ENCODE data around the gene FKRP. TPM values are rescaled to one million over a fixed set of nuclear protein-coding genes. Genes with fewer than 3 reads are reported as not detected.

The FKRP gene
- total RNA-seq, 1 experiment from 2014 or later, result 24.1 TPM

DNA sequence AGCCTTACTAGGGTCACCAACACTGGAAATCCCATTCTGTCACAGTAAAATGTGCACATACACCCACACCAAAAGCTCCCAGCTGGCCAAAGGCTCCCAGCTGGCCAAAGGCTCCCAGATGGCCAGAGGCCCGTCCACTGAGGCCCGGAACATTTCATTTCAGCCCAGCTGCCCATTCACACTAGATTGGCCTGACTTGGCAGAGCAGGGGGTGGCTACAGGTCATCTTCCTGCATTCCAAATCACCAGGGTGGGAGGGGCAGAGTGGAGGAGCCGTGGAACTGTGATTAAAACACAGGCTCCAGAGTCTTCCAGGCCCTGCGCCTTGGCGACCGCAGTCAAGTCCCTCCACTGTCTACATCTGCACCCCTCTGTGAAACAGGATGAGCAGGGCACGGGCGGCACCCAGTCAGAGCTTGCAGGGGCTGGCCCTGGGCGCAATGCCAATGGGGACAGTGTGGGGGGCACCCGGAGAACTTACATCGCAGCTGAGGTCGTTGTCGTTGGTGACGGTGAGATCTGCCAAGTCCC lies 18.8 kb upstream of the FKRP start (continued):
- TF ChIP-seq ZBTB43 (CRISPR knock-in tag; IDR thresholded peaks at IDR 0.05), result no peak
- TF ChIP-seq USF2 (CRISPR knock-in tag; IDR thresholded peaks at IDR 0.05), result no peak
- TF ChIP-seq ZNF219 (CRISPR knock-in tag; IDR thresholded peaks at IDR 0.05; ENCODE audit: borderline replicate concordance), result no peak

DNA sequence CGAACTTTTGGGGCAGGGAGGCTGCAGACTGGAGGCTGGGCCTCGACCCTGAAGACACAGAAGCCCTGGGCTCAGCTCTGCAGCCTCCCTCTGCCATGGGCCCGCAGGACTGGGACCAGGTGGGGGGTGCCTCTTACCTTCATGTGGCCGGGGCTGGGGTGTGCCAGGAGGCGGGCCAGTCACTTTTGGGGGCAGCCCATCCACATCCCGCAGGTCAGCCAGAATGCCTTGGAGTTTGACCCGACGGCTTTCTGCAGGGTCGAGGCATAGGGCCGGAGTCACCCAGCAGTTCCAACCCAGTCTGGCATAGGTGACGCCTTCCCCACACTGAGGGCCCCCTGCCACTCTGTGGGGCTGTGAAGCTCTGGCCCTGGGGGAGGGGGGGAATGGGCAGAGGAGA lies 18.1 kb upstream of the FKRP start:
- CTCF ChIA-PET, result interaction anchor here (0.8 to 3.5 kb wide), 11 partner anchors 11 to 113 kb away, joined by 3 to 26 read pairs (median 11); partner anchors contain the start of genes DACT3 and PRKD2
- H3K27ac Mint-ChIP-seq, result no peak overlapping the region
- TF ChIP-seq, protein P1, sequence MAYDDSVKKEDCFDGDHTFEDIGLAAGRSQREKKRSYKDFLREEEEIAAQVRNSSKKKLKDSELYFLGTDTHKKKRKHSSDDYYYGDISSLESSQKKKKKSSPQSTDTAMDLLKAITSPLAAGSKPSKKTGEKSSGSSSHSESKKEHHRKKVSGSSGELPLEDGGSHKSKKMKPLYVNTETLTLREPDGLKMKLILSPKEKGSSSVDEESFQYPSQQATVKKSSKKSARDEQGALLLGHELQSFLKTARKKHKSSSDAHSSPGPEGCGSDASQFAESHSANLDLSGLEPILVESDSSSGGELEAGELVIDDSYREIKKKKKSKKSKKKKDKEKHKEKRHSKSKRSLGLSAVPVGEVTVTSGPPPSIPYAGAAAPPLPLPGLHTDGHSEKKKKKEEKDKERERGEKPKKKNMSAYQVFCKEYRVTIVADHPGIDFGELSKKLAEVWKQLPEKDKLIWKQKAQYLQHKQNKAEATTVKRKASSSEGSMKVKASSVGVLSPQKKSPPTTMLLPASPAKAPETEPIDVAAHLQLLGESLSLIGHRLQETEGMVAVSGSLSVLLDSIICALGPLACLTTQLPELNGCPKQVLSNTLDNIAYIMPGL (CRISPR knock-in tag; IDR thresholded peaks at IDR 0.05), result no peak
- no peak for TF ChIP-seq ZNF532 (CRISPR knock-in tag; IDR thresholded peaks at IDR 0.05; ENCODE audit: borderline replicate concordance)
- no peak for TF ChIP-seq GRHL2 (CRISPR knock-in tag; IDR thresholded peaks at IDR 0.05; ENCODE audit: insufficient replicate concordance, severe bottlenecking)
- TF ChIP-seq FOXP1 (CRISPR knock-in tag; IDR thresholded peaks at IDR 0.05; ENCODE audit: borderline replicate concordance), result no peak
- TF ChIP-seq CTCF (IDR thresholded peaks at IDR 0.05), result no peak
- TF ChIP-seq ZNF671 (CRISPR knock-in tag; IDR thresholded peaks at IDR 0.05), result no peak
- no peak for TF ChIP-seq AFF4 (CRISPR knock-in tag; IDR thresholded peaks at IDR 0.05; ENCODE audit: borderline replicate concordance)
- no peak for TF ChIP-seq TEAD4 (CRISPR knock-in tag; IDR thresholded peaks at IDR 0.05)
- TF ChIP-seq NFATC4 (CRISPR knock-in tag; IDR thresholded peaks at IDR 0.05), result no peak
- TF ChIP-seq EMX1 (CRISPR knock-in tag; IDR thresholded peaks at IDR 0.05), result no peak
- TF ChIP-seq, protein P2, sequence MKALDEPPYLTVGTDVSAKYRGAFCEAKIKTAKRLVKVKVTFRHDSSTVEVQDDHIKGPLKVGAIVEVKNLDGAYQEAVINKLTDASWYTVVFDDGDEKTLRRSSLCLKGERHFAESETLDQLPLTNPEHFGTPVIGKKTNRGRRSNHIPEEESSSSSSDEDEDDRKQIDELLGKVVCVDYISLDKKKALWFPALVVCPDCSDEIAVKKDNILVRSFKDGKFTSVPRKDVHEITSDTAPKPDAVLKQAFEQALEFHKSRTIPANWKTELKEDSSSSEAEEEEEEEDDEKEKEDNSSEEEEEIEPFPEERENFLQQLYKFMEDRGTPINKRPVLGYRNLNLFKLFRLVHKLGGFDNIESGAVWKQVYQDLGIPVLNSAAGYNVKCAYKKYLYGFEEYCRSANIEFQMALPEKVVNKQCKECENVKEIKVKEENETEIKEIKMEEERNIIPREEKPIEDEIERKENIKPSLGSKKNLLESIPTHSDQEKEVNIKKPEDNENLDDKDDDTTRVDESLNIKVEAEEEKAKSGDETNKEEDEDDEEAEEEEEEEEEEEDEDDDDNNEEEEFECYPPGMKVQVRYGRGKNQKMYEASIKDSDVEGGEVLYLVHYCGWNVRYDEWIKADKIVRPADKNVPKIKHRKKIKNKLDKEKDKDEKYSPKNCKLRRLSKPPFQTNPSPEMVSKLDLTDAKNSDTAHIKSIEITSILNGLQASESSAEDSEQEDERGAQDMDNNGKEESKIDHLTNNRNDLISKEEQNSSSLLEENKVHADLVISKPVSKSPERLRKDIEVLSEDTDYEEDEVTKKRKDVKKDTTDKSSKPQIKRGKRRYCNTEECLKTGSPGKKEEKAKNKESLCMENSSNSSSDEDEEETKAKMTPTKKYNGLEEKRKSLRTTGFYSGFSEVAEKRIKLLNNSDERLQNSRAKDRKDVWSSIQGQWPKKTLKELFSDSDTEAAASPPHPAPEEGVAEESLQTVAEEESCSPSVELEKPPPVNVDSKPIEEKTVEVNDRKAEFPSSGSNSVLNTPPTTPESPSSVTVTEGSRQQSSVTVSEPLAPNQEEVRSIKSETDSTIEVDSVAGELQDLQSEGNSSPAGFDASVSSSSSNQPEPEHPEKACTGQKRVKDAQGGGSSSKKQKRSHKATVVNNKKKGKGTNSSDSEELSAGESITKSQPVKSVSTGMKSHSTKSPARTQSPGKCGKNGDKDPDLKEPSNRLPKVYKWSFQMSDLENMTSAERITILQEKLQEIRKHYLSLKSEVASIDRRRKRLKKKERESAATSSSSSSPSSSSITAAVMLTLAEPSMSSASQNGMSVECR (CRISPR knock-in tag; IDR thresholded peaks at IDR 0.05; ENCODE audit: borderline replicate concordance), result no peak
- TF ChIP-seq ATF3 (CRISPR knock-in tag; conservative IDR thresholded peaks at IDR 0.05), result no peak

More for the DNA sequence above, 18.1 kb upstream of the FKRP start:
- ATAC-seq (no peak), DNase-seq (ENCODE audit: low spot score) (no peak)
- Mint-ChIP-seq H3K27me3 (ENCODE audit: low read depth) (no peaks in the 10 kb centered on the region; the same call in 1 of the 2 replicates), H3K4me1 (peaks cover 14% of the 10 kb centered on the region), H3K36me3 (peaks cover 59% of the 10 kb centered on the region), H3K9me3 (no peaks in the 10 kb centered on the region), H3K4me3 (no peak overlapping the region)
- POLR2A ChIA-PET, result no interaction called here
